SW 1271 (cell line): ENCODE data around the gene SYNGAP1.

Experiments
- DNase-seq, 2 experiments: peaks; one replicate each; lab custom pipeline; 2025; lab: John Stamatoyannopoulos, UW

Gene SYNGAP1

DNA sequence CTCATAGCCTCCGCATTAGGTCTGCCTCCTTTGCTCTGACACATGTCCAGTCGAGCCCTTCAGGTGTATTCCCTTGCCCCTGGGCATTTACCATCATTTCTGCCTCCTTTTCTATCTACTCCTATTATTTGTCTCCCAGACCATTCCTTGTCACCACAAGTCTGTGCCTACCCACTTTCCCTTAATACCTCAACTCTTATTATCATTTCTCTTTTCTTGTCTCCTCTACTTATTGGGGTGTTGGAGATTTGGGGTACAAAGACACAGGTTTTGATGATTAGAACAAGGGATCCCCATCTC is 1.4 kb downstream of the SYNGAP1 start:
- no peak for DNase-seq

DNA sequence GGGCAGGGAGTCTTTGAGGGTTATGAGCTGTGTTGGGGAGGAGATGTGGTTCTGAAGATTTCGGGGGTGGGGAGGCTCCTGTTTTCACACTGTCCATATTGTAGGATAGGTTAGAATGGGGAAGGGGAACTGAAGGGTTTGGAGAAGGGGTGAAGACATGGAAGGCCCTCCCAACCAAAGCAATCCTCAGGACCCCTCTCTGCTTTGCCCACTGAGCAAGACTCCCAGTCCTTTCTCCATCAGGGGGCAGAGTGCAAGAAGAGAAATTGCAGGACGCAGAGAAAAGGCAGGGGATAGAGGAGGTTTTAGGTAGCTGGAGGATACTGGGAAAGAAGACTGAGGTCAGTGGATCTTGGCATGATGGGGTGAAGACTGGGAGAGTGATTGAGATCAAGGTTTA is 3.9 kb downstream of the SYNGAP1 start:
- DNase-seq: no peak

DNA sequence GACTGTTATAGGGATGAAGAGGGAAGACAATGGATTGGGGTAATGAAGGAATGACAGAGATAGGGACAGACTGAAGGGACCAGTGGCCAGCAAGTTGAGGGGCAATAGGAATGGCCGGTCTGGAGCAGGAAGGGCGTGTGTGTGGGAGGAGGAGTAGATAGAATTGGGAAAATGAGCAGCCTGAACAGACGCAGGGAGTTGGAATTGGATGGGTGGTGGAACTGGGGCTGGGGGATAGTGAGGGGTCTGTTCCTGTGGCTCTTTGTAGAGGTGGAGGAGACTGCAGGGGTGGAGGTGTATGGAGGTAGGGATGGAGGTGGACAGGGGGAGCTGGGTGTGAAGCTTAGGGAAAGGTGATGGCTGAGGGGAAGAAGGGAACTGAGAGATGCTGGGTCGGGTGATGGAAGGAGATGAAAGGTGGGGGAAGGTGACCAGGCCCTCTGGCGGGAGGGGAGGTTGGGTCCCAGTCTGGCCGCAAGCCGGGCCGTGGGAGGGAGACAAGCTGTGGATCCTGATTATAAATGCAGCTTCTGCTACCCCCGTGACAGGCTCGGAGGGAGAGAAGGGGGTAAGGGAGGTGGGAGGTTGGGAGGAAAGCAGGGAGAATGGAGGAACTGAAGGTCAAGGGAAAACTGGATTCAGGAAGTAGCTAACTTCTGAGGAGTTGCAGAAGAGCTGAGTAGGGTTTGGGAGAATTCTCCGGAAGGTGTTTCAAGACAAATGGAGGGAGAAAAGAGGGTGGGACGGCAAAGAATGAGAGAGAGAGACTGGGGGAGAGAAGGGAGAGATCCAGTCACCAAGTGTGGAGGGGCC is 5.2 kb downstream of the SYNGAP1 start:
- DNase-seq: no peak

DNA sequence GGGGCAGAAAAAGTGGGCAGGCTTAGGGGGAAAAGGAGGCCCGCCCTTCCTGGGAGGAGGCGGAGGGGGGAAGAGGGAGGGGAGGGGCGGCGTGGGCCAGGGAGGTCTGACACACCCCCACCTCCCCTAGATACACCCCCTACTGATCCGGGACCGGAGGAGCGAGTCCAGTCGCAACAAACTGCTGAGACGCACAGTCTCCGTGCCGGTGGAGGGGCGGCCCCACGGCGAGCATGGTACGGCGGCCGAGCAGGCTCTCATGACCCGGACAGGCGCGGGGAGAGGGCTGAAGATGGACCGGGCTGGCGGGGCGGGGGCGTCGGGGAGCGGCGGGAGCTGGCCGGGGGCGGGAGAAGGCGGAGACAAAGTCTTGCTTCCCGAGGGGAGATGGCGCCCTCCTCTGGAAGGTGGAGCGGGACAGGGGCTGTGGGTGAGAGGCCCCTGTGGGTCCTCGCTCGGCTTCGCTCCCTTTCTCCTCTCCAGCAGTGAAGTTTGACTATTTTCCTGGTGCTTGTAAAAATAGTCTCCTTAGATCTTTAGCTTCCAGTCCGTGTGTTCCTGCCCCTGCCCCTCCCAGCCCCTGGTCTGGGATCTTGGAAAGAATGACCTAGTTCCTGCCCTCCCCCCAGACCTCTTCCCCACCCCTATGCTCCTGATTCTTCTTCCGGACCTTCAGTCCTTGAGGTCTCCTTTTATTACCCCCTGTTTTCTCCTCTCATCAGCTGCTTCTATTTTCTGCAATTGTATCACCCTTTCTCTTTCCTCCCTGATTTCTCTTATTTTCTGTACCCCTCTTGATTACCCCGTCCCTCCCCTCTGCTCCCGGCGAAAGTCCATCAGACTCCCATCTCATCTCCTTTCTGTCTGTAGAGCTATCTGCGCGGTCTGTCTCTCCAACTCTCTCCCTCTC is 6.1 kb downstream of the SYNGAP1 start:
- peak; percentile 79 to 93 for DNase-seq

DNA sequence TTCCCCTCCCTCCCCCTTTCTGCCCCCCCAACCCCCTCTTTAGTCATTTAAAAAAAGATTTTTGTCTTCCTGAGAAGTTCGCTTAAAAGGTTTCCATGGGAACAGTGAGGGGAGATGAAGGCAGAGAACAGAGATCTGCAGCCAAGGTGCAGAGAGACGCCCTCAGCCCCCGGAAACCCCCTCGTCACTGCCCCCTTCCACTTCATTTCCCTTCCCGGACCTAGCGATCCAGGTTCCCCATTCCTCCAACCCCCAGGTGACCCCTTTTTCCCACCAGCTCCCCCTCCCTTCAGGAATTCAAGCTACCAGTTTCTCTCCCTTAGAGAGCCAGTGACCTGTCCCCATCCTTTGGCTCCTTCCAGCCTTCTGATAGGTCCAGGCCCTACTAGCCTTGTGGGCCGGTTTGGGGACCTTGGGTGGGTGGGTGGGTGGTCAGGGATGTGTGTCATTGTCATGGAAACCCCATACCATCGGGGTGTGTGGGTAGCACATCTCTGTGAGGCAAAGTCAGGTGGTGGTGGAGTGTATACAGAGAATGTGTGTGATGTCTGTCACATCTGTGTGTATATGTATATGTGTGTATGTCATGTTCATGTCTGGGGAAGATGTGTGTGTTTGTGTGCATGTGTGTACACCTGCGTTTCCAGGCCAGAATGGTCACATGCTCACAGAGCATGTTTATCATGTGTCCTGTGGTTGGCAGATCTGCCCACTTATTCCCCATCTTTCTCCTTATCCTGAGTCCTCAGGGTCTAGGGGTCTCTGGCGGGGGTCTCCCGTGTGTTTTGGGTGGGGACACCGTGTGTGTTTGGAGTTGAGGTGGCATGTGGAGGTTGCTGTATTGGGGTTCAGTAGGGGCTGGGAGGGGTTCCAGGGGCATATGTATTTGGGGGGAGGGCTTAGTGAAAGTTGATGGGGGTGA is 7.0 kb downstream of the SYNGAP1 start:
- DNase-seq: no peak

DNA sequence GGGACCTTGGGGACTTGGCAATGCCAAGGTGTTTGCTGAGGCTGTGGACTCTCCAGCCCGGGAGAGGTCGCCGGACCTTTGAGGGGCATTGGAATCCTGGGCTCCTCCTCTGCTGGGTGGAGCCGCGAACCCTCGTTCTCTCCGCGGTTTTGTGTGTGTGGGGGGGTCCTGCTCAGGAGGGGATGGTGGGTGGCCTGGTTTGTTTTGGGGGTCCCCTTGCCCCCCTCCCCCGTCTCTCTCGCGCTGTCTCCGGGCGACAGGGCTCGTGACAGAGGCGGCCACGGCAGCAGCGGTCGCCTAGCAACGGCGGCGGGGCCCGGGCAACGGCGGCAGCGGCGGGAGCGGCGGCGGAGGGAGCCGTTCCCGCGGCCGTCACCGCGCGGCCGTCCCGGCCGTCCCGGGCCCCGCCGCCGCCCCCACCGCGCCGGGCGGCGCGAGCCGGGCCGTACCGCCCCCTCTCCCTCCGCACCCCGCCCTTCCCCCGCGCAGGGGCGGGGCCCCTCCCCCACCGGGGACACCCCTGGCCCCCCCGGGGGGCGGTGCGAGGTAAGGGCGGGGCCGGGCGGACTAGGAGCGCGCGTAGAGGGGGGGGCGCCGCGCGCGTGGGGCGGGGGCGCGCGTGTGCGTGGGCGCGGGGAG is 7.8 kb downstream of the SYNGAP1 start:
- DNase-seq: peak in 1 of 2 experiments; percentile 27

DNA sequence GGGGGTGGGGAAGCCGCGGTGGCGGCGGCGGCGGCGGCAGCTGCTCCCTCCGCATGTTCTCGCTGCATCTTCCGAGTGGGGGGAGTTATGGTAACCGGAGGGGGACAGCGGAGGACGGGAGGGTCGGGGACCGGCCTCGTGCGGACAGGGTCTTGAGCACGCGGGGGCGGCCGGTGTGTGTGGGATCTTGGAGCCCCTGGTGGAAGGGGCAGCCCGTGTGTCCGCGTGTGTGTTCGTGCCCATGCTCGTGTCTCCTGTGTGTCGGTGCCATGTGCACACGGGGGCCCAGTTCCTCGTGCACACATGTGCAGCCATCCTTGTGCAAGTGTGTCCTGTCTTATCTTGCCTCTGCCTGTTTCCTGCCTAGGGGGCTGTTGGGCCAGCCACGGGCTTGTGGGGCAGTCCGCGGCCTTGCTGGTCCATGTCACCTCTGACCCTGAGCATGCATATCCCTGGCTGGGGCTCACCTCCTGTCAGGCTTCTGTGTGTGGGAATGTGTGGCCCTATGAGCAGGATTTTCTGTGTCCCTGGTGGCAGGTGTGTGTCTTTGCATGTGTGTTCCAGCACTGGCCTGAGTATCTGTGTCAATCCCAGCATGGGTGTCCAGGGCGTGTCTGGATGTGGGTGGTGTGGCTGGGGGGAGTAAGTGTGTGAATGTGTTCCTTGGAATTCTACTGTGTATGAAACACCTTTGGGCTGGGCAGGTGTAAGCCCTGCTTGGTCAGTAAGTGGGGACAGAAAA is 8.5 kb downstream of the SYNGAP1 start:
- peak in 1 of 2 experiments; percentile 15 for DNase-seq

DNA sequence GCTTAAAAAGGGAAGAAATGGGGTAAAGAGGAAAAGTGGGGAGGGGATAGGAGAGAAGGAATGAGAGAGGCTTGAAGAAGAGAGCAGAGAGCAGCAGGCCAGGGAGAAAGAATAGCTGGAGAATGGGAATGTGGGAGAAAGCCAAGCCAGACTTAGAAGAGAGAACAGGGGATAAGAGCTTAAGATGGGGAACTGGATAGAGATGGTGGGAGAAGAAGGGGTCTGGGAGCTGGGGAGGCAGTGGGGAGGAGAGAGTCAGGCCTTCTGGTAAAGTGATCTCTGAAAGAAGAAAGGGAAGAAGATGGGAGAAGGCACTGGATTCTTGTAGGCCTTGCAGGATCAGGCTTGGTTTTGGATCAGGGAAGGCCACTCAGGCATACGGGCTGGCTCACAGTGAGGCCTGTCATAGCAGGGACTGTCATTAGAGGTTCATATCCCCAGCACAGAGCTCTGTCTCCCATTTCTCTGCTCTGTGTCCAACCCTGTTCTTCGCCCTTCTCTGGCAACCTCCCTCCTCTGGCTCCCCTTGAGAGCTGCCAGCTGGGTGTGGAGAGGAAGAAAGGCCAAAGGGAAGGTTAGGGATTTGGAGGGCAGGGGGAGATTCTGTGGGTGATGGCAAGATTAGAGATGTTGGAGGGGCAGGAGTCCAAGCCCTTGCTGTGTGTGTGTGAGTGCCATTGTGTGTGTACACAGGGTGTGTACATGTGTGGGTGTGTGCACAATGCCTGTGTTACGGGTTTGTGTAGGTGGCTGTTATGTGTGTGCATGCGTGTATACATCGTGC is 9.3 kb downstream of the SYNGAP1 start:
- no peak for DNase-seq

DNA sequence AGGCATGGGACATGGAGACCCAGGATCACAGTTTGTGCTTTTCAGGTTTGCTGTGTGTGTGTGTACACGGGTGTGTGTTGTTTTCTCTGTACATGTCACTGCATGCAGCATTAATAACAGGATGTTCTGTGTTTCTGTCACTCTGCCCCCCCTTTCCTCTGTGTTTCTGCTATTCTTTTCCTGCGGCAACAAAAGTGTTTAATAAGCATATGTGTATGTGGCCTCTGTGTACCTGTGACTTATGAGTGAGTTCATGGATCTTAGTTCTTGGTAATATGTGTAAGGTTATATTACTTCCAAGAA is 9.8 kb downstream of the SYNGAP1 start:
- no peak for DNase-seq

DNA sequence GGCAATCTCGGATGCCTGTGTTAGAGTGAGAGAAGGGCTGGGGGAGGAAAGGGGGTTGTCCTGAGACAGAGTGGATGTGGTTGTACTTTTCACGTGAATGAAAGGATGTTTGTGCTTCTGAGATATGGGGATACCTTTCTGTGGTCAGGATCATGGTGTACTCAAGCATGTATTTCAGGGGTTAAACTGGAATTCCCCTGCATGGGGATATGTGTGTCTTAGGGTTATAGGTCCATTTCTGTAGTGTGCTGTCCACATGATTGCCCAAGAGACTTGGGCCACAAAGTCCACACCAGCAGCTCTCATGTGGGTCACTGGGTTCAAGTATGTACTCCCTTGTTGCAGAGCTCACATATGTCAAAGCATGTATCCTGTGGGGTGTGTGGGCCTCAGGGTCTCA is 10.5 kb downstream of the SYNGAP1 start:
- DNase-seq: no peak

DNA sequence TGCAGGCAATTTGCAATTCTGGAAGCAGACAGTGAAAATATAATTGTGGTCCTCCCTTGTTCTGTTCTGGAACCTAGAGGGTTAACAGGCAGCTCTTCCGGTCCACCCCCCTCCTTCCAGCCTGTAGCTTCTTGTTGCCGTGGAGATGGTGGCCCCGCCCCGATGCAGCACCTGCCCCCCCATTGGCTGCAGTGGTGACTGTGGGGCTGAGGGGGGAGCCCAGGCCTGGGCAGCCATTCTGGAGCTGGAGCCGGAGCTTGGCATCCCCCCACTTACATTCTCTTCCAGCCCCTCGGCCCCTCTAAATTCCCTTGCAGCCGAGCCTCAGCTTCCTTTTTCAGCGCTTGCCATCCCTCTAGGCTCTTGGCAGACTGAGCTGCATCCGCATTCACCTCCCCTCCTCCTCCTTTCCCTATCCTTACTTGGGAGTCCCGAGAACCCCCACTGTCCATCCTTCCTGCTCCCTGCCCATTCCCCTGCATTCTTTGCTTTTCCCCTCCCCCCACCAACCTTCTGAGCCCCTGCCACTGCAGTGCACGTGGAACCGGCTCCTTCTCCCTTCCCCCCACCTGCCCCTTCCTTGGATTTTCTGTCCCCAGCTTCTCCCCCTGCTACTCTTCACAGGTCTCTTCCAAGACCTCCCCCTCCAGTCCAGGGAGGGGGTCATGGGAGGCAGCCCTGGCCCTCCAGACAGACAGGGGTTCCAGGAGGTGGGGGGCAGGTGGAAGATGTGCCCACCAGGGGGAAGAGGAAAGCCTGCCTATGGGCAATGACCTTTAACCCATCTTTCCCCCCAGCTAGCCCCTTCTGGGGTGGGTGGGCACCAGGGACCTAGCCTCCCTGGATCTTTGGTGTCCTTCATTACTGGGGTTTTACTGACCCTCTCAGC is 11.4 kb downstream of the SYNGAP1 start:
- peak; percentile 52 to 77 for DNase-seq

DNA sequence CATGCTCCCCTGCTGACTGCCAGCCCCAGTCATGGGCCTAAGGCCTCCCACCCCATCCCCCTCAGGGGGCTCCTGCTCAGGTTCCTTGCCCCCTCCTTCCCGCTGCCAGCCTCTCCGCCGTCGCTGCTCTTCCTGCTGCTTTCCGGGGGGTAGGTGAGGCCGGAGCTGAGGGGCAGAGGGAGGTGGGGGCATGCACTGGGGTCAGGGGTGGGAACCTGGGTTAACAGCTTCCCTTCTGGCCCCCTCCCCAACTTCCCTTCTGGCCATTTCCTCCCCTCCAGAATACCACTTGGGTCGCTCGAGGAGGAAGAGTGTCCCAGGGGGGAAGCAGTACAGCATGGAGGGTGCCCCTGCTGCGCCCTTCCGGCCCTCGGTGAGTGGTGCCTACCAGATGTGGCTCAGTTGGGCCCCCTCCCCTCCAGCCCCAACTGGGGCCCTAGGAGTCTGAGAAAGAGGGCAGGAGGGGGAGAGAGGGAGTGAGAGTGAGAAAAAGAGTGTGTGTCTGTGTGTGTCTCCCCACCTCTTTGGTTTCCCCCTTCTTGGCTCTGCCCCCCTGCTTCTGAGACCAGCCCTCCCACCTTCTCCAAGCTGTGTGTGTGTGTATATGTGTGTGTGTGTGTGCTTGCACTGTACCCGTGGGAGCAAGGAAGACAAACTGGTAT is 12.1 kb downstream of the SYNGAP1 start:
- no peak for DNase-seq

DNA sequence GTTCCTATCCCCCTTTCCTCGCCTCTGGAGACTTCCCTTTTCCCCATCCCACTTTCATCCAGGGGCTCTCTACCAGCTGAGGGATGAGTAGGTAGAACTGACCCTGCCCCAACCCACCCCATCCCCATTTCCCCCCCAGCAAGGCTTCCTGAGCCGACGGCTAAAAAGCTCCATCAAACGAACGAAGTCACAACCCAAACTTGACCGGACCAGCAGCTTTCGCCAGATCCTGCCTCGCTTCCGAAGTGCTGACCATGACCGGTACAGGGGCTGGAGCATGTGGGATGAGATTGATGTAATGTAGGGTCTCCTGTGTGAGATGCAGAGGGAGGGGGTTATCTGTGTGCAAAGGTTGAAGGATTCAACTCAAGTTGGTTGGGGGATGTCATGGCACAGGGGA is 12.7 kb downstream of the SYNGAP1 start:
- no peak for DNase-seq

DNA sequence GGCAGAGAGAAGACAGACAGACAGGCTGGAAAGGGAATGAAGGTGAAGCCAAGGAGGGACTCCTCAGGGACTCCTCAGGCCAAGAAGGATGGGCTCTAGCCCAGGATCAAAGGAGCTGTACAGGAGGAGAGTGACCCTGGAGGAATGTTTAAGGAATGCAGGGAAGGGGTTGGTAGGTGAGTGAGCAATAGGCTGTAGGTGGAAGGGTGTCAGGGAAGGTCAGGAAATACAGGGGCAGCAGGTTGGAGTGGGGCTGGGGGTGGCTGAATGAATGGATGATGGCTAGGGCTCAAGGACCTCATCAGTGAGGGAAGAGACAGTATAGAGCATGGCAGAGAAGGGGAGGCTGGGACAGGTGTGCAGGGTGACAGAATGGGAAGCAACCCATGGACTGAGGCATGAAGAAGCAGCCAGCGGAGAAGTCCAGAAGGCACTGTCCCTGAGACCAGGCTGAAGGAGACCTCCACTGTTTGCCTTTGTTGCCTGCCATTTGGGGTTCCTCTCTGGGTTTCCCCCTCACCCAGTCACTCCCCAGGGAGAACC is 13.2 kb downstream of the SYNGAP1 start:
- DNase-seq: no peak

DNA sequence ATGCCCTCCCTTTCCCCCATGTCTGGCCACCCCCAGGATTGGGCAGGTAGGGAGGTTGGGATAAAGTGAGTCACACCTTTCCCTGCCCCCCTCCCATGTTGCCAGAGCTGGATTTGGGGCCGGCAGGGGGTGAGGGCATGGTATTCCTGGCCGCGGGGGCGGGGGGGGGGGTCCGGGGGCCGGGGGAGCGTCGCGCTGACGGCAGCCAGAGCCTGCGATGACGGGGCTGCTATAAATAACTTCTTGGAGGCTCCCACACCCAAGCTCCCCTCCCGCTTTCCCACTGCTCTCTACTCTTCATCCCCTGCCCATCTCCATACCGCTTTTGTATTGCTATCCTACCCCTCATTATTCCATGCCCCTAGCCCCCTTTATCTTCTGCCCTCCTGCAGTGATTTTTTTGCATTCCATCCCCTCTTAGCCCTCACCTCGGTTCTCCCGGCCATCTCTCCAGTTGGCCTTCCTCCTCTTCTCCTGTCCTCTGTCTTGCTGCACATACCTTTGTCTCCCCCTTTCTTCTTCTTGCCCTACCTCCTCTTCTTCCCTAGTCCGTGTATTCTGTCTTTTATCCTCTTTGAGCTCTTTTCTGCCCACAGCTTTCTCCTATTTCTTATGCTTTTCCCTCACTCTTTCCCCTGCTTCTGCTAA is 13.8 kb downstream of the SYNGAP1 start:
- DNase-seq: no peak

DNA sequence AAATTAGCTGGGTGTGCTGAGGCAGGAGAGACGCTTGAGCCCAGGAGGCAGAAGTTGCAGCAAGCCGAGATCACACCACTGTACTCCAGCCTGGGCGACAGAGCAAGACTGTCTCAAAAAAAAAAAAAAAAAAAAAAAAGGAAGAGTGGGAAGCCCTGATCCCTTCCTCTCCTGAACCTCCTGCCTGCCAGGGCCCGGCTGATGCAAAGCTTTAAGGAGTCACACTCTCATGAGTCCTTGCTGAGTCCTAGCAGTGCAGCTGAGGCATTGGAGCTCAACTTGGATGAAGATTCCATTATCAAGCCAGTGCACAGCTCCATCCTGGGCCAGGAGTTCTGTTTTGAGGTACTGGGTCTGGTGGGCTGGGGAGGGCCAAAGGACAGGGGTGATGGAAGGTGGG is 15.1 kb downstream of the SYNGAP1 start:
- no peak for DNase-seq

DNA sequence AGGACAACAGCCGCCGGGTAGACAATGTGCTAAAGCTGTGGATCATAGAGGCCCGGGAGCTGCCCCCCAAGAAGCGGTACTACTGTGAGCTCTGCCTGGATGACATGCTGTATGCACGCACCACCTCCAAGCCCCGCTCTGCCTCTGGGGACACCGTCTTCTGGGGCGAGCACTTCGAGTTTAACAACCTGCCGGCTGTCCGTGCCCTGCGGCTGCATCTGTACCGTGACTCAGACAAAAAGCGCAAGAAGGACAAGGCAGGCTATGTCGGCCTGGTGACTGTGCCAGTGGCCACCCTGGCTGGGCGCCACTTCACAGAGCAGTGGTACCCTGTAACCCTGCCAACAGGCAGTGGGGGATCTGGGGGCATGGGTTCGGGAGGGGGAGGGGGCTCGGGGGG is 17.8 kb downstream of the SYNGAP1 start:
- DNase-seq: no peak

DNA sequence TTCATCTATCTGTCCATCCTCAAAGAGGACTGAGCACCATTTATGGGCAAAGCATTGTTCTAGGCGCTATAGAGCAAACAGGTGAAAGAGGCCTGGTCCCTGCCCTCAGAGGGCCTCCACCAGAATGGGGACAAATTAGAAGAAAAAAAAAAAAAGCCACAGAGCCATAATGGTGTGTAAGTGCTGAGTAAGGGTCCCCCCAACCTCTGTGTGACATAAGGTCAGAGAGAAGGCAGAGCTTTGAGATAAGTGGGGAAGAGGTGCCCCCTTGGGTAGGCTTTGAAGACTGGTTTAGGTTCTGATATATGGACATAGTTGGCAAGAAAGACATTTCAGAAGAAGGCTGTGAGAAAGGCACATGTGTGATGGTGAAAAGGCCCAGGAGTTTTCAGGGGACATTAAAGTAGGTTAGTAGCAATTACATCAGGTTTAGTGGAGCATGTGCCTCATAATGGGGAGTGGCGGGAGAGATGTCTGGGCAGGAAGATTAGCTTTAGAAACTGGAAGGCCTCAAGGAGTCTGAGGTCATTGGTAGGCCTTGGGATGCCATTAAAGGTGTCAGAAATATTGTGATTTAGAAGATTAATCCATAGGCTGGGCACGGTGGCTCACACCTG is 19.2 kb downstream of the SYNGAP1 start:
- DNase-seq: no peak
